GM21367 (cell line): ENCODE measurements around the gene RASD1.

Experiments used
- ATAC-seq: cut with Tn5 transposase; IDR thresholded peaks from one replicate; pipeline ENCODE4 v1.9.1; 2021; ENCODE audit not compliant: unreplicated experiment

Gene RASD1

DNA sequence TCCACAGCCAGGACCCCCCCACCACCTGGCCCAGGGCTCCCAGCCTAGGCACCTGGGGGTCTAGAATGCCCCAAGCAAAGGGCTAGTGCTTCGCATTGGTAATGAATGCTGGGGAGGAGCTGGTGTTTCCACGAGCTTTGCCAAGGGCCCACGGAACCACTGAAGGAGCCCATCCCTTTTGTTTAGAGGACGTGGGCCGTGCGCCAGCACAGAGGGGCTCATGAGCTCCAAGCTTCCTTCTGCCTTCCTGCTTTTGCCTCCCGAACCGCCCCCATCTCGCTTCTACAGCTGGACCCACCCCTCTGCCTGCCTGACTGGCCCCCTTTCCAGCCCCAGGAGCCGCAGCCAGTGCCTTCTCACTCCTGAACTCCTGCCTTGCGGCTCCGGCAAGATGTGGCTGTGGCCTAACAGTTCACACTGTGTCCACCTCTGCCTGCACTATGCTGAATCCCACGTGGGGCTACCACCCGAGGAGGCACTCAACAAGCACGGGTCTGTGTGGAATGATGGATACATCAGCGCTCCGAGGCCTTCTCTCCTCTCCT lies 31.8 kb upstream of the RASD1 start:
- no peak for ATAC-seq

DNA sequence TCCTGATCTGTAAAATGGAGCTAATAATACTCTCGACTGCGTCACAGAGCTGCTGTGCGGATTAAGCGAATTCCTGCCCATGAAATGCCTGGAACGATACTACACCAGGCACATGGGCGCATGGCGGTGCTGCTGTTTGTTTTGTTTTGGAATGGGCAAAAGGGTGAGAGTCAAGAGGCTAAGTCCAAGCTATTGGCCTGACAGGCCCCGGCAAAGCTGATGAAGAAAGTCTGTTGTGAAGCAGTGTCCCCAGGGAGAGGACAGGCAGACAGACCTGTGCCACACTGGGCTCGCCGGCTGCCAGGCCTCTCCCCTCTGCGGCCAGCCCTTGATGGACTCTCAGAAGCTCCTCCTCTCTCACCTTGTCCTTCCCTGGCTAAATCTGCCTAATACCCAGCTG lies 31.3 kb upstream of the RASD1 start:
- no peak for ATAC-seq

DNA sequence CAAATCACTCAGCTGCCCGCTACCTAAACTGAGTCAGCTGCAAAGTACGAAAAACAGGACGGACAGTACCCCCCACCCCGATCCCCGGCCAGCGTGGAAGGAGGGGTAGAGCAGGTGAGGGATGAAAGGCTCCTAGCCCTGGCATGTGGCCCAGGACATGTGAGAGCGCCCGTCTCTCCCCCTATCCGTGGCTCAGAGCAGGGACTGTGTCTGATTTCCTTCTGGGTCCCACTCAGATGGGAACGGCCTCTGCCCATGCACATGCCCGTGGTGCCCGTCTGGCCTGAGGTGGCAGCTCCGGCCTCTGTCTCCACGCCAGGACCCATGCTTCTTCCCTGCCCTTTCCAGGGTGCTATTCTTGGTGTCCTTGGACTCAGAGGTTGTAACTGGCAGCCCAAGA lies 30.2 kb upstream of the RASD1 start:
- no peak for ATAC-seq

DNA sequence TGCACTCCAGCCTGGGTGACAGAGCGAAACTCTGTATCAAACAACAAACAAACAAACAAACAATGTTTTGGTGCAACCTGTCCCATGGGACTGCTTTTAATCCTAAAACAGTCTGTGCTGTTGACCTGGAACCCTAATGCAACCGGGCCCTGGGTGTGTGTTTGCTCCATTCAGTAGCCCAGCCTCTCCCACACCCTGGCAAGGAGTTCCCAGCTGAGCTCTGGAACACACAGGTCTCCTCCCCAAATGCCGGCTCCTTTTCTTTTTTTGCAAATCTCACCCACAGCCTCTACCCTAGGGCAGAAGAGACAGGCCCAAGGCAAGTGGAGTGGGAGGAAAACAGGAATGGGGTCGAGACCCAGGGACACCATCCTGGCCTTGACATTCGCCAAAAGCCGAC lies 29.8 kb upstream of the RASD1 start:
- no peak for ATAC-seq

DNA sequence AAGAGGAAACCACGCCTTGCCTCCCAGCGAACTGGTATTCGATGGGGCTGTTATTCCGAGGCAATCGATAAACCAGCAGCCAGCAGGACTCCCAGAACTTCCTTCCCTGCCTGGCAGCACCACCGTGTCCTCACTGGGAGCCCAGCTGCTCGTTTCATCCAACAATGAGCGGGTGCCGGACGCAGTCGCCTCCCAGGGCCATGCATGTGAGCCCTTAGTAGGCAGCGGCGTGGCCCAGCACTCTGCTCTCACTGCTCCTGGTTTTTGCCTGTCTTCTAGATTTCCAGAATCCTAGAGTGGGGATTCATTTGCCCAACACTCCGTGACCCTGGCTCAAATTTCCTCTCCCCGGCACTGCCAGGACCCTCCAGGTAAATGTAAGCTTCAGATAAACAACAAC lies 29.1 kb upstream of the RASD1 start:
- no peak for ATAC-seq

DNA sequence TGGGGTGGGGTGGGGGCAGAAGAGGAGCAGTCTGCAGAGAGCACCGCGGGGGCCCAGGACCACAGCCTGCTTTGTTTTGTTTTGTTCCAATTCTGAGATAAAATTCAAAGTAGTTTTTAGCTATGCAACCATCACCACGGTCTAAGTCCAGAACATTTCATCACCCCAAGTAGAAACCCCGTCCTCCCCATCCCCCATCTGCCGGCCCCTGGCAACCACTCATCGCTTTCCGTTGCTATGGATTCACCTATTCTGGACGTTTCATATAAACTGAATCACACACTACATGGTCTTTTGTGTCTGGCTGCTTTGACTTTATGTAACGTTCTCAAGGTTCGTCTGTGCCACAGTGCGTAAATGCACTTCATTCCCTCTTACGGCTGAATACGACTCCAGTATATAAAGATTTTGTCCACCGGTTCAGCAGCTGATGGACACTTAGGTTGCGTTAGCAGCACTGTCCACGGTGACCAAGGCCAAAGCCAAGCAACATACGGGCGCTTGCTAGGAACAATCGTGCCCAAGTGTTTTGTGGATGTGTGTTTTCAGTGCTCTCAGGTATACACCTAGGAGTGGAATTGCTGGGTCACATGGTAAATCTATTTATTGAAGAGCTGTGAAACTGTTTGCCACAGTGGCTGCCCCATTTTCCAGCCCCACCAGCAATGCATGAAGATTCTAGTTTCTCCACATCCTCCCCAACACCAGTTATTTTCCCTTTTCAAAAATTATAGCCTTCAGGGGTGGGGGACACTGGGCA lies 27.7 kb upstream of the RASD1 start:
- no peak for ATAC-seq

DNA sequence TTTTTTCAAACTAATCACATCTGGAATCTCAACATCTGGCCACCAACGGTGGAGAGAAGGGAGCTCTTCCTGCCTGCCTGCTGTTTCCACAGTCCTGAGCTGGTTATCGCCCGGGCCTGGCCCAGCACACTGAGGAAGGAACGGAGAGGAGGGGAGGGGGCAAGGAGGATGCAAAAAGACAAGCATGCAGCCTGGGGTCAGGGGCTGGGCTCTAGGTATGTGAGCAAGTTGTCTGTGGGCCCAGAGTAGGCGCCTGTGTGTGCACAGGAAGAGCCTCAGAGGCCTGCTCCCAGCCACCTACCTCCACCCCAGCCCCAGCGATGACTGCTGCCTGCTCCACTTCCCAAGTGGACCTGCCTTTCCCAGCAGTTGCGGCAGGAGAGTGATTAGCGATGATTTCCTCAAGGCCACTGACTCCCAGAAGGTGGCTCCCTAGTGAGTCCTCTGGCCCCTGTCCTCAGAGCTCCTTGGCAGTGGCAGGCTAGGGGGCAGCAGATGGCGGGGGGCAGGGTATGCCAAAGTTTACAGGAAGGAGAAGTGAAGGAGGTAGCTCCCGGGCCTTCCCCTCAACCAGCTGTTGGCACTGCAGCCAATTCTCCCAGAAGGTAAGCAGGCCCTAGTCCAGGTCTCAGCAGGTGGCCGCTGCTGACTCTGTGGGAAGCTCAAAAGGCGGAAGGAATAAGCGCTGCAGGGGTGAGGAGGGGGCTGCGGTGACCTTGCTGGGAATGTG lies 27.0 kb upstream of the RASD1 start:
- no peak for ATAC-seq

DNA sequence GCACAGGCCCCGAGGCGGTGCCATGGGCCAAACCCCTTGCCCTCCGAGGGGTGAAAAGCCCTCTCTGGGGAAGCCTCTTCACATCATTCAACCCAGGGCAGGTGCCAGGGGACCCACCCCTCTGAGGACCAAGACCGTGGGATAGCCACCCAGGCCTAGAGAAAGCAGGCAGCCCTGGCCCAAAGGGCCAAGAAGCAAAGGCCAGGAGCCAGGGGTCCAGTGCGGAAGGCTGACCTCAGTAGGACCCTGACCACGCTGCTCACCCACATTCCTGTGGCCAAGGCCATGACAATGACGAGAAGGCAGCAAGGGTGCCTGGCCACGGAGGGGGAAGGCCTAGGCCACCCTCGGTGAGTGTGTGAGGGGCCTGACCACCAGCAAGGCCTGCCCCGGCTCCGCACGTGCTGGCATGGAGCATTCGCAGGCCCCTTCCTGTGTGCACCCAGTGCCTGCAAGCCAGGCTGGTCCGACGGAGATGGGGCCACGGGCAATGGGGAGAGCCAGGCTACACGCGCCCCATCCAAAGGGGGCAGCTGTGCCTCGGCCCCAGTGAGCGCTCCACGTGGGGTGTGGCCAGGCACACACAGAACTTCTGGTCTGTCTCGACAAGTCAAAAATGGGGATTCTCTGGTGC lies 24.5 kb upstream of the RASD1 start:
- no peak for ATAC-seq

DNA sequence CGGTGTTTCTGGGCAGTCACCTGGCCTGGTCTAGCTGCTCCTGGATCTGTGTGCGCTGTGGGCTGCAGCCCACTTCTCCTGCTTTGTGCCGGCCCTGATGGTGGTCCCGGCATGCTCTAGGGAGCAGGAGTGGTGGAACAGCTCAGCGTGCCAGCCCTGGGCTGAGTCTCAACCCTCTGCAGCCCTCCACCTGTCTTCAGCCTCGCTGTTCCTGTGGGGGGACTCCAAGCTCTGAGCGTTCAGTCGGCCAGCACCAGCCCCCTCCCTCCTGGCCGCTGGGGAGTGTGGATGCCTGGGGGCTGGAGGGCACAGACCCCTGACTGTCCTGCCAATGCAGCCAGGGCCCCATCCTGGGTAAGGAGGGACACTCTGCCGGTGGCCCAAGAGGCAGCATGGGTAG lies 23.7 kb upstream of the RASD1 start:
- ATAC-seq, result no peak

DNA sequence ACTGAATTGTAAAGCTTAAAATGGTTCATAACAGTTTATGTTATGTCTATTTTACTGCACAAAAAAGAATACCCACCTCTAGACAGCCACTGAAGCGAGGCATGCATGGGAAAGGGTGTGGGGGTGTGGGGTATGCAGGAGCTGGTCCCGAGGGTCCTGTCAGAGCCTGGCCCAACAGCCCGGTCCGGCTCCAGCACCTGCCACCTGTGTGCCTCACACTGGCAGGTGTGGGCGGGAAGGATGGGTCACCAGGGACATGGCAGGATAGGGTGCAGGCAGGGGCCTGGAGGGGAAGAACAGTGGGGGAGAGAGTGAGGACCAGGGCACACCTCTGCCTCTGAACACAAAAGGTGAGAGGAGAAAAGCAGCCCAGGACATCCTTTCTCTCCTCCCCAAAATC lies 22.8 kb upstream of the RASD1 start:
- no peak for ATAC-seq

DNA sequence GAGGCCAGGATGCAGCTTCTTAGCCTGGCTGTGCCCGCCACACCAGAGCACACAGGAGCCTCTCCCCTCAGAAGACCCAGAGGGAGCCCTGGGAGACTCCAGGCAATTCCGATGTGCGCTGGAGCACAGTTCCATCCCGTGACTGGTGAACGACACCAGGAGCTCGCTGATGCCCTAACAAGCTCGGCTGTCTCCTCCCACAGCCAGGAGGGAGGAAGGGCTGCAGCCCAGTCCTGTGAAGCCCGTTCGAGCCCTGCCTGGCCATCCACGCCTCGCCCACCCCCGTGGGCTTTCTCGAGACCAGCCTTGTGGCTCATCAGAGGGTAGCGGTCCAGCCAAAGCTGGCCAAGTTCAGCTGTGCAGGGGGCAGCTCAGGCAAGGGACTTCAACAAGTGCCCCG lies 21.8 kb upstream of the RASD1 start:
- no peak for ATAC-seq

DNA sequence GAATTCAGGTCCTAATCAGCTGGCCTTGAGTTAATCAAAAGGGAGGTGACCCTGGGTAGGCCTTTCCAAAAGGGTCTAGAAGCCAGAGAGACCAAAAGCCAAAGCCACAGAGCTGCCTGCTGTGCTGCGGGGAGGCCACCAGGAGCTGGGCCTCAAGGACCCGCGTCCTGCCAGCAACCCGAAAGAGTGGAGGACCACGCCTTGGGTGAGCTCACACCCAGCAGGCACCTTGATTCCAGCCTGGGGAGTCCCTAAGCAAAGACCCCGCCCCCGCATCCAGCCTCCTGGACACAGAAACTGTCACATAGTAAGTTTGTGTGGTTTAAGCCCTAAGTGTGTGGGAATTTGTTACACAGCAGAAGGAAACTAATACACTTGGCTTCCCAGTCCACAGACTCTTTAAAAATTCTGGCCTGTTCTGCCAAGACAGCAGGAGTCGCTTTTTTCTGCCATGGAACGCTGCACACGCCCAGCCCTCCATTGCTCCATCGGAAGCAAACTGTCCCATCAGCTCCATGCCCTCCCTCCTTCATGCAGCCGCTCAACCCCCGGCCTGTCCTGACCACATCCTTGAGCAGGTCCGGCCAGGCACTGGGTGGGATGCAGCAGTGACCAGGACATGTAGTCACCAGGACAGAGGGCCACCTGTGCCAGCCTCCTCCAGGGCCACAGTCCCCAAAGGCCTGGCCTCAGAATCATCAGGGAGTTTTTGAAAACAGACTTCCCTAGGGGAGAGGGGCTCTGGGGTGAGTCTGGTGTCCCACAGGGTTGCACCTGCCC lies 20.9 kb upstream of the RASD1 start:
- ATAC-seq, result no peak

DNA sequence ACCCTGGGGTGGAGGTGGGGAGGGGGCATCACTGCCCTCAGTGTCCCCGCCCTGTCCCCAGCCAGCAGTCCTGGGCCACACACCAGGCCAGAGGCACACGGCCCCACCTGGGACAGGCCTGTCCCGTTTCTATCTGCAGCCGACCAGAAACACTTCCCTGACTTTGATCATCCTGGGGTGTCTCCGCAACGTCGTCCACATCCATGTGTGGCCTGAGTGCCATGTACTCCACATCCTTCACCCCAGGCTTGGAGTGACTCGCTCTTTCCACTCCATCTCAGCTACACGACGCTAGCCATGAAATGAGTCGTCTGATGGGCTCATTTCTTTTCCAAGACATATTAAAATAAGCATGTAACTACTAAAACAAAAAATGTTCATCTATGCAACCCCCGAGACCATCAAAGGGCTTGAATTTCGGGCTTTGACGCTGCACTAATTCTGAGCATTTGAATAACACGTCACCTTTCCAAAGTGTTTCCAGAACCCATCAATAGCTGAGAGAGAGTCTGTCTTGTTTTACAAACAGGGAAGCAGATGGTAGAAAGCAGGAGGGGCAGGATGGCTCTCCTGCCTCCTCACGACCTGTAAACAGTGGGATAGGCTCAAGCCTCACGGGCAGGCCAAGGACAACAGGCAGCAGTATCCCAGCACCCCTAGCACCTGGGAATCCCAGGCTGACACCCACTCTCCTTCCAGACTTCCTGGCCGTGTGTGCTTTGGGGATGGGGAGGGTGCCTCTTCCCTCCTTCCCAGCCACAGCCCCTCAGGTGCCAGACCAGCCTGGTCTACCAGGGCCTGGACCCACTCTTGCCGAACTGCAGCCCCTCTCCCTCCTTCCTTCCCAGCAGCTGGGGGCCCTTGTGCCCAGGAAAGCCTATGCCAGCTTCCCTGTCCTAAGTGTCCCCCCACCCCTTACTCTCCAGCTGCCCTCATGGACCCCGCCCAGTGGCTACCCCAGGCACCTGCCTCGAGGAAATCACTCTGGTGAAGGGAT lies 20.0 kb upstream of the RASD1 start:
- no peak for ATAC-seq

DNA sequence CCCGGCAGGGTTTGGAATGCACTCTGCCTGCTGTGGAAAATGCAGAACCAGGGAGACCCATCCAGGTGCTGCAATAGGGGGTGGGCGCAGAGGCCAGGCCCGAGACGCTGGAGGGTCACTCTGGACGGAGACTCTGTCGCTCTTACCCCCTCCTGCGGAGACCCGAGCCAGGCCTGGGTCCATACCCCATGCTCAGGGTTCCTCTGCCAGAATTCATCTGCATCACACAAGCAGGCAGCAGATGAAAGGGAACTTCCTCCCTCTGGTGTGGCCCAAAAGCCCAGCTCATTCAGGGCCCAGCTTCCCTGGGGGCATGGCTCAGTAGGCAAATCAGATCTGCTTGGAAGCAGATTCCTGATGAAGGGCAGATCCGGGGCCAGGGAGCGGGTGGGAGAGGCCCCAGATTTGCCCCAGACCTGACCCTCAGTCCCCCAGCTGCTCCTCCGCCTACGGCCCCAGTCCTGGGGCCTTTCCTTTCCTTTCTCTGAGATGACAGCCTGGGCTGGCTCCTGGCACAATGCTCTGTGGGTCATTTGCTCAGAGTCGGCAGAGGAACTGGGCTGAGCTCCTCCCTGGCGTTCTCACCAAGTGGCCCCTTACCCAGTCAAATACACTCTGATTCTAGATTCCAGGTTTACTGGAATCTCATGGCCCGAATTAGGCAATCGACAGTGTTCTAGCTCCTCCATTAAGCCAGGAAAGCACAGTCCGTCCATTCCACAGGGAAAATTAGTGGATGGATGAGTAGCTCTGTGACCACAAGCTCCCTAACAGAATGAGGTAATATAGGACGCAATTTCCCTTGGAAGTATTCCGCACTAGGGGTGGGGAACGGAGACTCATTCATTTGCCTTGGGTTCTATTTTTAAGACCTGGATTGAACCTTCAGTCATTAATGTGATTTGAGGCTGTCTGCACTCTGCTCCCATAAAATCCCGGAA lies 19.1 kb upstream of the RASD1 start:
- ATAC-seq, result no peak

DNA sequence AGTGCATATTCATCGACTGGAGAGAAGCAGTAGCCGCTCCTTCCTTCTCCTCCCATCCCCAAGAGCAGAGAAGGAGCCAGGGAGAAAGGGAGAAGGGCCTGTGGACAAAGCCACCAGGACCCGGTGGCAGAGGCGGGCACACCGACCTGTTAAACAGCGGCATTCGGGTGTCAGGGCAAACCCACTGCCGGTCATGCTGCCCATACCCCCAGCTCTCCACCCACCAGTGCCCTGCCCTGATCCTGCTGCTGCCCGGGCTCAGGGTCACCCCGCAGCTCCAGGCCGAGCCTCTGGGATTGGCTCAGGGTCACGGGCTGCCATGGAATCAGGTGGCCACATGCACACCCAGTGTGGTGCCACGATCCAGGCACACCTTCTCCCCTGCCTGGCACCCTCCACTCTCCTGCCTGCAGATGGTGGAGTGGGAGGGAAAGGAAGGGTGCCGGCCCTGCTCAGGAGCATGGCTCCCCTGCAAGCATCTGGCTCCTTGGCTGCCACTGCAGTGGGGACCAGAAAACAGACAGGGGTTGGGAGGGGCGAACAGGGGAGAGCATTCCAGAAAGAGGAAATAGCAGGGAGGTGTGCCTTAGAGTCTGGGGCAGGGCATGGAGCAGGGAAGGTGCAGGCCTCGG lies 18.3 kb upstream of the RASD1 start:
- no peak for ATAC-seq

DNA sequence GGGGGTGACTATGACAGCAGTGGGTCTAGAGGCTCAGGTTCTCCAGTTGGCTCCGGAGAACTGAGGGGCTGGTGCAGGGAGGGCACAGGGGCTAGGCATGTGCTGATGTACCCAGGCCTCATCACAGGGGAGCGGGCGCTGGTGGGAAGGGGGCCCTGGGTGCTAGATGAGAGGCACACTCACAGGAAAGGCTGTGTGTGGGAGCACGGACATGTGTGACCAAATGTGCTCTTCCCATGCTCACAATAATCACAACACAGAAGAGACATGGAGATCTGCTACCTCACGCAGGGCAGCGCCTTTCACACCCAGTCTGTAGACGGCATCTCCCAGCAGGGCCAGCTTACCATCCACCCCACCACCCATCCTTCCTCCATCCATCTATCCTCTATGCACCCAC lies 17.4 kb upstream of the RASD1 start:
- no peak for ATAC-seq

DNA sequence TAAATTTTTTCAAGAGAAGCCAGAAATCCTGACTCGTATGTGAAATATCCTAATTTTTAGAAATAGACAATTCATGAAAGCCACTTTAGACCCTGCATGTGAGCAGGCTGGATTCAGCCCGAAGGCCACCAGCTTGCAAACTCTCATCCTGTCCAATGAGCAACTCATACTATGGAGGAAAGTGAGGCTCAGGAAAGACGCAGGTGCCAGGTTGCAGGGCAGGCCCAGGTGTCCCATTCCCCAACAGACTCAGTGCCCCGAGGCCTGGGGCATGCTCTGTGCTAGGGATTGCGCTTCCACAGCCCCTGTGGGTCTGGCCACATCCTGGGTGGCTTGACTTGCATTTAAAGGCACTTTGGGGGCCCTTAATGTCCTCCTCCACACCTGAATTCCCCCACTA lies 16.7 kb upstream of the RASD1 start:
- no peak for ATAC-seq
